Ovary (tissue), 9 donors: ENCODE measurements around the gene STK33. TPM values are rescaled to one million over a fixed set of nuclear protein-coding genes. Genes with fewer than 3 reads are reported as not detected.

ENCODE experiments used
- DNase-seq, 5 donors: peaks; one replicate each; pipeline ENCODE4 v3.0.0-alpha.2; 2019 to 2020
- H3K27ac ChIP-seq, 2 donors: fragments of 200-600 bp; one replicate each; pipeline versions ENCODE4 v1.5.1 to v1.8.0; 2019 to 2022
- H3K27me3 ChIP-seq: fragments of 200-600 bp; one replicate; pipeline ENCODE4 v1.8.0; 2022
- H3K36me3 ChIP-seq: fragments of 200-600 bp; sonication (generic); one replicate; pipeline ENCODE4 v1.5.1; 2019
- H3K4me1 ChIP-seq: one replicate; pipeline ENCODE4 v1.8.1; 2013; ENCODE audit warnings: mild to moderate bottlenecking, moderate library complexity; ENCODE audit not compliant: insufficient read depth
- H3K4me3 ChIP-seq: fragments of 200-600 bp; sonication (generic); one replicate; pipeline ENCODE4 v1.5.1; 2017
- H3K9me3 ChIP-seq, 2 donors: fragments of 200-600 bp in 1 of 2; sonication (generic) in 1 of 2; one replicate each; pipeline versions ENCODE4 v1.5.1 to v1.8.1; 2013 to 2019; ENCODE audit warnings: mild to moderate bottlenecking in 1 of 2, moderate library complexity in 1 of 2
- EP300 ChIP-seq: sonication (generic); formaldehyde crosslinking; IDR thresholded peaks from one replicate; pipeline ENCODE4 v1.6.1; 2017; ENCODE audit warnings: antibody characterized with exemption
- POLR2A ChIP-seq: fragments of 450-650 bp; IDR thresholded peaks from one replicate; pipeline ENCODE4 v1.6.1; 2017; ENCODE audit warnings: antibody characterized with exemption, mild to moderate bottlenecking, moderate library complexity
- WGBS, 3 donors: extraction: QIAGEN DNeasy Blood & Tissue Kit in 1 of 3; methylation state at CpG; one replicate each; pipeline versions ENCODE4 v1.1.5 to v1.1.7; 2013 to 2017; 5-methylcytosine and 5-hydroxymethylcytosine counted together
- intact Hi-C, 4 donors: fragments of 100-400 bp; cut with DNase I; formaldehyde crosslinking; loops; one replicate each; pipeline versions ENCODE4 v1.11.0 to v1.15.1; 2022 to 2023
- polyA plus RNA-seq, 2 donors: library from polyadenylated mRNA; stranded (reverse); fragments of 200-250 nt in 1 of 2; fragments of 350-450 nt in 1 of 2; fragmentation: Illumina TruSeq in 1 of 2; extraction: RNeasy Lipid Tissue Mini Kit (QIAGEN cat#74804) in 1 of 2; gene quantifications; one replicate each; pipeline ENCODE4 v1.2.3, GENCODE V29; 2013 to 2014
- total RNA-seq, 7 donors: library from RNA; depleted of rRNA in 2 of 7; stranded (reverse); fragments of >200 nt in 2 of 7; fragmentation: NEBNext Ultra II Directional in 3 of 7; extraction: Animal tissue kit (Norgen Biotek cat#: 25700) in 3 of 7; gene quantifications; one replicate each; pipeline versions ENCODE4 v1.1.0 to v1.2.4, GENCODE V29; 2016 to 2023
- TF ChIP-seq, protein P1 (sequence below), 3 donors: fragments of 450-650 bp in 2 of 3; fragments of 200-600 bp in 1 of 3; IDR thresholded peaks; one replicate each; pipeline versions ENCODE4 v1.5.1 to v1.8.0; 2016 to 2022; ENCODE audit warnings: antibody characterized with exemption in 3 of 3, mild to moderate bottlenecking in 1 of 3
- donor health status: DM: no; HTN: no; CAD: no; lungs with moderate emphysema.
- donor health status: DM: no; HTN: no; CAD: no.
- donor health status: Bipolar disorder and iron deficiency.
- donor health status: DM: yes; HTN: yes; CAD: no.
- donor health status: DM: no; HTN: no; CAD: no.
- donor health status: DM: yes; HTN: yes; CAD: no.

Gene STK33
- total and polyA plus RNA-seq, 9 donors, result 11.9 to 50.8 (median 23.5) TPM

DNA sequence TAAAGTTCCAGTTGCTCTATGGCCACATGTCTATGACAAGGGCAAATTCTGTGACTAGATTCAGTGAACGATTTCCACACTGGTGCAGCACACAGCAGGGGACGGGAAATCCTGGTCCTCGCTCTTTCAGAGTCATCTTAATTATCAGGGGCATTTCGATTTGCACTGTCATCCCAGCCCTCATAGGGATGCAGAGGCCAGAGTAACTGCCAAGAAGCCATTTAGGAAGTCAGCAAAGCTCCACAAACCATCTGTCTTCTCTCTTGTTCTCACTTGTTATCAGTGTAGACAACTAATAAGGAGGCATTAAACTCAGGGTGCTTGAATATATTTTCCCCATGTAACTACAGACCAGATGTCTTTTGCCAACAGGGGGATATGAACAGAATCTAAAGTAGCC, 151.7 kb downstream of the STK33 start:
- WGBS, 3 donors, result 56 to 66% (median 60%) methylated on average over 4 of the region's 4 CpGs
- TF ChIP-seq POLR2A (no peak), EP300 (no peak)
- TF ChIP-seq, protein P1, sequence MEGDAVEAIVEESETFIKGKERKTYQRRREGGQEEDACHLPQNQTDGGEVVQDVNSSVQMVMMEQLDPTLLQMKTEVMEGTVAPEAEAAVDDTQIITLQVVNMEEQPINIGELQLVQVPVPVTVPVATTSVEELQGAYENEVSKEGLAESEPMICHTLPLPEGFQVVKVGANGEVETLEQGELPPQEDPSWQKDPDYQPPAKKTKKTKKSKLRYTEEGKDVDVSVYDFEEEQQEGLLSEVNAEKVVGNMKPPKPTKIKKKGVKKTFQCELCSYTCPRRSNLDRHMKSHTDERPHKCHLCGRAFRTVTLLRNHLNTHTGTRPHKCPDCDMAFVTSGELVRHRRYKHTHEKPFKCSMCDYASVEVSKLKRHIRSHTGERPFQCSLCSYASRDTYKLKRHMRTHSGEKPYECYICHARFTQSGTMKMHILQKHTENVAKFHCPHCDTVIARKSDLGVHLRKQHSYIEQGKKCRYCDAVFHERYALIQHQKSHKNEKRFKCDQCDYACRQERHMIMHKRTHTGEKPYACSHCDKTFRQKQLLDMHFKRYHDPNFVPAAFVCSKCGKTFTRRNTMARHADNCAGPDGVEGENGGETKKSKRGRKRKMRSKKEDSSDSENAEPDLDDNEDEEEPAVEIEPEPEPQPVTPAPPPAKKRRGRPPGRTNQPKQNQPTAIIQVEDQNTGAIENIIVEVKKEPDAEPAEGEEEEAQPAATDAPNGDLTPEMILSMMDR (IDR thresholded peaks at IDR 0.05), result no peak
- no peaks in the 10 kb centered on the region for H3K9me3 ChIP-seq
- no peak overlapping the region for H3K4me3 ChIP-seq
- no peak for DNase-seq
- intact Hi-C loops, result no loop called here
- H3K4me1 ChIP-seq, result no peaks in the 10 kb centered on the region
- no peaks in the 10 kb centered on the region for H3K27me3 ChIP-seq
- H3K27ac ChIP-seq, result no peak overlapping the region
- no peaks in the 10 kb centered on the region for H3K36me3 ChIP-seq

DNA sequence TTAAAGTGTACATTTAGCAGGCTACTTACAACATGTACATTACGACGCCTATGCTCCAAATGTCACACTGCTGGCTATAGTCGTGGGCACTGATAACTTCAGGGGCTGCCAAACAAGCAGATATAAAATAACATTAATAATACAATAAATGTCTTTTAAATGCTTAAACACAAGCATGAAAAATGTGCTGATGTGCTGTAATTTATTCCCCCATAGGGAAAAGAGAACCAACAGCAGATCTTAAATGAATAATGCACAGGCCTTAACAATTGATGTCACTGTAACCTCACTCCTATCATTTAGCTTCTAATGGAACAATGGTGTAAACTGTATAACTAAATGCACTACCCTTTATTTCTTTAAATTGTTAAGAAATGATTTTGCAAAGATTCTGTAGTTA, 153.4 kb downstream of the STK33 start:
- no peaks in the 10 kb centered on the region for H3K27me3 ChIP-seq
- H3K9me3 ChIP-seq, result no peaks in the 10 kb centered on the region
- WGBS, 3 donors, result 89 to 93% (median 89%) methylated on average over 3 of the region's 3 CpGs
- DNase-seq, result no peak
- intact Hi-C loops, result no loop called here
- H3K4me1 ChIP-seq, result no peaks in the 10 kb centered on the region
- H3K27ac ChIP-seq, result no peak overlapping the region
- no peaks in the 10 kb centered on the region for H3K36me3 ChIP-seq
- TF ChIP-seq, protein P1 (IDR thresholded peaks at IDR 0.05), result no peak
- TF ChIP-seq EP300 (no peak), POLR2A (no peak)
- no peak overlapping the region for H3K4me3 ChIP-seq

DNA sequence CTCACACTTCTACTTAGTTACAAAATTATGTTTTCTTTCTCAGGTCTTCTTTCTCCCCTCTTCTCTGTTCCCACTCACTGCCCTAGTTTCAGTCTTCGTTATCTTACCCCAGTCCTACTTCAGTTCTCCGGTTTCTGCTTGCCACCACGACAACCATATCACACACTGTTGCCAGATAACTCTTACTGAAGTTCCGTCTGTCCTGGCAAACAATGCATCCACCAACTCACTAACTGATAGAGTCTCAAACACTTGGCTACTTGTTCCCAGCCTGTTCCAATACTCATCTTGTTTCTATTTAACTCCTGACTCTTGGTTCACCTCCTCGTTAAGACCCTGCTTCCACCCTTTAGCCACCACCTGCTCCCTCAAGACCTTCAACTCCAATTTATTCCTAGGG, 164.5 kb downstream of the STK33 start:
- no peak overlapping the region for H3K4me3 ChIP-seq
- WGBS, 3 donors, result 34 to 40% (median 35%) methylated on average over 5 of the region's 5 CpGs
- TF ChIP-seq EP300, result no peak
- TF ChIP-seq, protein P1 (IDR thresholded peaks at IDR 0.05), result no peak
- no peak for TF ChIP-seq POLR2A
- no peaks in the 10 kb centered on the region for H3K36me3 ChIP-seq
- no peak overlapping the region for H3K27ac ChIP-seq
- no peaks in the 10 kb centered on the region for H3K4me1 ChIP-seq
- H3K9me3 ChIP-seq, result no peaks in the 10 kb centered on the region
- intact Hi-C loops, result no loop called here
- no peak for DNase-seq
- H3K27me3 ChIP-seq, result no peaks in the 10 kb centered on the region

DNA sequence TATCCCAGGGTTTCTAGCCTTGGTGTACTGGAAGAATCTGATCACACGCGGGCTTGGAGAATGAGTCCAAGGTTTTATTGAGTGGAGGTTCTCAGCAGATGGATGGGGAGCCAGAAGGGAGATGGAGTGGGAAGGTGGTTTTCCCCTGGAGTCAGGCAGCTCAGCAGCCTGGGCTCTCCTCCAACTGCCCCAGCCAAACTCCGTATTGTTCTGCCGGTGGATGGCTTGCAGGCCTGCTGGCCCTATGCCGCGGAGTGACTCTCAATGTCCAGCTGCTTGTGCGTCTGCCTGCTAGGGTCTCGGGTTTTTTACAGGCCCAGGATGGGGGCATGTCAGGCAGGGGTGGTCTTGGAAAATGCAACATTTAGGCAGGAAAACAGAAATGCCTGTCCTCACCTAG, 168.0 kb downstream of the STK33 start:
- TF ChIP-seq POLR2A, result no peak
- TF ChIP-seq EP300, result no peak
- TF ChIP-seq, protein P1 (IDR thresholded peaks at IDR 0.05), result no peak
- no peak overlapping the region for H3K4me3 ChIP-seq
- H3K27ac ChIP-seq, result no peak overlapping the region
- 92 to 94% (median 94%) methylated on average over 8 of the region's 8 CpGs for WGBS, 3 donors
- intact Hi-C loops, result no loop called here
- H3K4me1 ChIP-seq, result no peaks in the 10 kb centered on the region
- no peaks in the 10 kb centered on the region for H3K36me3 ChIP-seq
- no peaks in the 10 kb centered on the region for H3K9me3 ChIP-seq
- no peak for DNase-seq
- no peaks in the 10 kb centered on the region for H3K27me3 ChIP-seq

DNA sequence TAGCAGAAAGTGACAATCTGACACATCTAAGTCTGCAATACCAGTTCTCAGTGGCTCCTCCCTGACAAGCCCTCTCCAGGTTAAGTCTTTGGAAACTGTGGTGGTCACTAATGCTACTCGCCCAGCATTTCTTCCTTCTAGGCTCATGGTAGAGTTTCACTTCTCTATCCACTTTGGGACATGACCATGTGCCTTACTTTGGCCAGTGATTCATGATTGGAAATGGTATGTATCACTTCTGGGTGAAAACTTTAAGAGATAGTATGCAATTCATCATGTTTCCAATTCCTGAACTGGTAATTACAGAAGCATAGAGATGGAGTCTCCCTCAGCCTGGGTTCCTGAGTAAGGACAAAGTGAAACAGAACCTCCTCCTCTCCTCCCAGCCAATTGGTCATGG, 178.8 kb downstream of the STK33 start:
- no peaks in the 10 kb centered on the region for H3K27me3 ChIP-seq
- no peak for DNase-seq
- TF ChIP-seq EP300 (no peak), POLR2A (no peak)
- TF ChIP-seq, protein P1 (IDR thresholded peaks at IDR 0.05), result no peak
- no peak overlapping the region for H3K4me3 ChIP-seq
- H3K36me3 ChIP-seq, result no peaks in the 10 kb centered on the region
- WGBS, 3 donors, result 85 to 91% (median 88%) methylated on average over 1 of the region's 1 CpG
- no peaks in the 10 kb centered on the region for H3K9me3 ChIP-seq
- H3K27ac ChIP-seq, result no peak overlapping the region
- intact Hi-C loops, result no loop called here
- H3K4me1 ChIP-seq, result no peaks in the 10 kb centered on the region
